AG09309 (cell line): Measurements from ENCODE around the gene SYT6.

ENCODE experiments used
- DNase-seq: peaks from one replicate; pipeline ENCODE4 v3.0.0-alpha.2; 2010; ENCODE audit warnings: low read depth
- H3K4me3 ChIP-seq: 2 replicates; pipeline ENCODE4 v1.5.1; 2011; ENCODE audit warnings: mild to moderate bottlenecking, low read depth, low read length, moderate library complexity; ENCODE audit not compliant: control insufficient read depth
- TF ChIP-seq, protein P1 (sequence below): IDR thresholded peaks from 2 replicates; pipeline ENCODE4 v1.5.1; 2011; ENCODE audit warnings: mild to moderate bottlenecking, low read depth, low read length, inconsistent platforms; ENCODE audit not compliant: insufficient read depth, control insufficient read depth; ENCODE audit errors: missing control alignments

Gene SYT6

GRCh38 chr1:114094675-114095074 lies 59.0 kb downstream of the SYT6 start:
- H3K4me3 ChIP-seq, result no peak overlapping the region
- TF ChIP-seq, protein P1, sequence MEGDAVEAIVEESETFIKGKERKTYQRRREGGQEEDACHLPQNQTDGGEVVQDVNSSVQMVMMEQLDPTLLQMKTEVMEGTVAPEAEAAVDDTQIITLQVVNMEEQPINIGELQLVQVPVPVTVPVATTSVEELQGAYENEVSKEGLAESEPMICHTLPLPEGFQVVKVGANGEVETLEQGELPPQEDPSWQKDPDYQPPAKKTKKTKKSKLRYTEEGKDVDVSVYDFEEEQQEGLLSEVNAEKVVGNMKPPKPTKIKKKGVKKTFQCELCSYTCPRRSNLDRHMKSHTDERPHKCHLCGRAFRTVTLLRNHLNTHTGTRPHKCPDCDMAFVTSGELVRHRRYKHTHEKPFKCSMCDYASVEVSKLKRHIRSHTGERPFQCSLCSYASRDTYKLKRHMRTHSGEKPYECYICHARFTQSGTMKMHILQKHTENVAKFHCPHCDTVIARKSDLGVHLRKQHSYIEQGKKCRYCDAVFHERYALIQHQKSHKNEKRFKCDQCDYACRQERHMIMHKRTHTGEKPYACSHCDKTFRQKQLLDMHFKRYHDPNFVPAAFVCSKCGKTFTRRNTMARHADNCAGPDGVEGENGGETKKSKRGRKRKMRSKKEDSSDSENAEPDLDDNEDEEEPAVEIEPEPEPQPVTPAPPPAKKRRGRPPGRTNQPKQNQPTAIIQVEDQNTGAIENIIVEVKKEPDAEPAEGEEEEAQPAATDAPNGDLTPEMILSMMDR, result no peak
- DNase-seq, result no peak

GRCh38 chr1:114094363-114094634 lies 59.4 kb downstream of the SYT6 start:
- DNase-seq, result peak; percentile 7
- TF ChIP-seq, protein P1, result no peak
- H3K4me3 ChIP-seq, result no peak overlapping the region

- TF ChIP-seq, protein P1, result no peak
- no peak overlapping the region for H3K4me3 ChIP-seq
- DNase-seq, result peak; percentile 7
Observed at GRCh38 chr1:114093624-114094362, 59.9 kb downstream of the SYT6 start.

DNA sequence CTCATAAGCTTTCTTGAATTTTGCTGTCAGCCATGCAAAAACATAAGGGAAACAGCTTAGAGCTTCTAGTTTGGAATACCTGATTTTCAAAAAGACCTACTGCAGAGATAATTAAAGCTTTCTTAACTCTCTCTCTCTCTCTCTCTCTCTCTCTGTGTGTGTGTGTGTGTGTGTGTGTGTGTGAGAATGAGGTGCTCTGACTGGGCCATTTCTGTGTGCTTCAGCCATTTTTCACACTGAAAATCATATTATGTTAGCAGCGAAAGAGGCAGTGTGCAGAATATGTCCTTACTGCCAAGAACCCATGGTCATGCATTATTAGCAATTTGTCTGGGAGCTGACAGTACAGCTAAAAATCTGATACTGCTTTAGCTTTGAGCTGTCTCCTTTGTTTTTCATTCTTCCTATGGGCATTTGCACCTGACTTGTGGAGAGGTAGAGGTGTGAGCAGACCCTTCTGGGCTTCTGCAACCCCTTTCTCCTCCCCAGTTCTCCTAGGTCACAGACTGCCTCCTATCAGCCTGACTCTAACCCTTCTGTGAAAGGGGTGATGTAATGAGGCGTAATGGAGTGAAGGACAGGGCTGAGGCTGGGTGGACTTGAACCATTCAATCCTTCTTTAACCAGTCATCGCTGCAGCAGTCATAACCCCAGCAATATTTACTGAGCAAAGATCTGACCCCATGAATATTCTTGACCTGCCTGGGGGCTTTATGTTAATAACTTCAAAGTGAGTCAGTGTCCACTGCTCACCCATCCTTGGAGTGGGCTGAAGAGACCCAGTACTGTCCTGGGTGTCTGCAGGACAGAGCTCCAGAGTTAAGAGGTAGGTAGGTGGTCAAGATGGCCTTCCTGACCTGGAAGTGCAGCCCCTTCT lies 61.2 kb downstream of the SYT6 start:
- TF ChIP-seq, protein P1, result no peak
- no peak overlapping the region for H3K4me3 ChIP-seq
- no peak for DNase-seq

GRCh38 chr1:114091711-114092110 lies 62.0 kb downstream of the SYT6 start:
- TF ChIP-seq, protein P1, result no peak
- no peak for DNase-seq
- no peak overlapping the region for H3K4me3 ChIP-seq

- TF ChIP-seq, protein P1, result no peak
- DNase-seq, result no peak
- H3K4me3 ChIP-seq, result no peak overlapping the region
Observed at GRCh38 chr1:114090738-114091505, 62.7 kb downstream of the SYT6 start.
